ENCODE measurements around the gene IL1F10.

Gene IL1F10, protein sequence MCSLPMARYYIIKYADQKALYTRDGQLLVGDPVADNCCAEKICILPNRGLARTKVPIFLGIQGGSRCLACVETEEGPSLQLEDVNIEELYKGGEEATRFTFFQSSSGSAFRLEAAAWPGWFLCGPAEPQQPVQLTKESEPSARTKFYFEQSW

DNA sequence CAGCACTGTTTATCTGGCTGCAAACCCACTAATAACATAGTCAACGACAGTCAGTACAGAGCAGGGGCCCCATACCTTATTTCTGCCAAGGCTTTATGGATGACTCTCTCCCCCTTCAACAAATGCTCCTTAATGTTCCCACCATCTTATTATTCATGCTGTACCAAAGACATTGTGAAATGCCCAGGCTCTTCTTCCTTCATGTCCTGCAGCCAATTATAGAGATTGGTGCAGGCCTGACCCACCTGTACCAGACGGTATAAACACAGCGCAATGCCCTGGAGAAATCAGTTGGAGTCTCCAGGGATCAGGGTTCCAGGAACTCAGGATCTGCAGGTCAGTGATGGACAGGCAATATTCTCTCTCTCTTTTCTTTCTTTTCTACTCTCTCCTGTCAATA, at the start of gene IL1F10:
Gene IL1F10 (plus strand): TSS at position 290 of the 400 bp plus-strand sequence. CDS start 4,769 bp downstream, outside the sequence.
- DNase-seq = no peak

DNA sequence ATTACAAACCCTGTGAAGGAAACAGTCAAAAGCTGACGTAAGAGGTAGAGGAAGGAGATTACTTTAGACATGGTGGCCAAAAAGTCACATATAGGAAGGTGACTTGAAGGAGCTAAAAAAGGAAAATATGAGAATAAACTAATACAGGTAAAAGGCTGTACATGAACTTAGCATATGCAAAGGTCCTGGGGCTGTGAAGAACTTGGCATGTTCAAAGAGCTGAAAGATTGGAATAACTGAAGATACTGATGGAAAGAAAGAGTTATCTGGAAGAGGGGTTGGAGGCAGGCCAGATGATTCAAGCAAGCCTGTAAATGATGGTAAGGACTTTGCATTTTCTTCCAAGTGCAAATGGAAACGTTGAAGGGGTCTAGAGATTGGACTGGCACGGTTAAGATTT, 49.3 kb upstream of the IL1F10 start:
- no peak for DNase-seq

DNA sequence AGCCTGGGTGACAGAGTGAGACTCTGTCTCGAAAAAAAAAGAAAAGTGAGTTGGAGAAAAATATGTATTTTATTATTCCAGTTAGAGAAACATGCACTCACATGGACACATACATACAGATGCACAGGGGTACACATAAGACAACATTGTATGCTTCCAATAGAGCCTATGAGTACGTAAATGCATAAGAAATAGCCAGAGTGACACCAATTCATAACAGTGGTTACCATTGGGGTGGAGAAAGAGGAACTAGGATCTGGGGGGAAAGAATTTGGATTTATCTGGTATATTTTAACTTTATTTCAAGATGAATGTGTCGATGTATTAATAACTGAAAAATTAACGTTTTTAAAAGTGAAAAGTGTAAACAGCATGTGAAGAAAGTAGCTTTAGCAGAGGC, 46.5 kb upstream of the IL1F10 start:
- DNase-seq = no peak

DNA sequence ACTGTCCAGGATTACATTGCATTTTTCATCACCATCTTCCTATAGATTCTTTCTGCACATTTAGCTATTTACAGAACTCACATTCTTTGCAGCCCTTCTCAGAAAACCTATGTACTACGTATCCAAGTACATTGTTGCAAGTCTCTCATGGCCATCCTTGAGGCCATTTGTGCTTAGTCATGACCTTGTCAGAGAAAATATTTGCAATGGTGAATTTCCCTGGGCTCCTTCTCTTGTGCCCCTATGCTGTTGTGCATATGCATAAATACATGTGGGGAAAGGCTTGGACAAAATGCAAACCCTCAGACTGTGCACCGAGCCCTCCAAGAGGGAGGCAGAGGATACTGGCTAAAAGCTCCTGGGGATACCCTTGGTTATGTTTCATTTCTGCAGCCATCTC, 43.0 kb upstream of the IL1F10 start:
- no peak for DNase-seq

DNA sequence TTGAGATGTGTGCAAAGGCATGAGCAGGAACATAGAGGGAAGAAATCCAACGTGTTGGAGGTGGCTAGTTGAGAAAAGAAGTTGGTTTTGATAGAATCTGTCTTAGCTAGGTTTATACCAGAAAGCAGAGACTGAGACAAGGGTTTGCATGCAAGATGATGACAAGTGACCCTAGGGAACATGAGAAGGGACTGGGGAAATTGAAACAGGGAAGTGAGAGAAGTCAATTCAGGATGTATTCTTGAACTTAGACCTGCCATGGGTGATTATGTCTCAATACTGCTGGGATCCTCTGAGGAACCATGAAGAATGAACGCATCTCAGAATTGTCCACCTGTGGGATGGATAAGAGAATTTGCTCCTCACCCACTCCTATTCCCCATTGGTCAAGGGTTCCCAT, 42.0 kb upstream of the IL1F10 start:
- no peak for DNase-seq

DNA sequence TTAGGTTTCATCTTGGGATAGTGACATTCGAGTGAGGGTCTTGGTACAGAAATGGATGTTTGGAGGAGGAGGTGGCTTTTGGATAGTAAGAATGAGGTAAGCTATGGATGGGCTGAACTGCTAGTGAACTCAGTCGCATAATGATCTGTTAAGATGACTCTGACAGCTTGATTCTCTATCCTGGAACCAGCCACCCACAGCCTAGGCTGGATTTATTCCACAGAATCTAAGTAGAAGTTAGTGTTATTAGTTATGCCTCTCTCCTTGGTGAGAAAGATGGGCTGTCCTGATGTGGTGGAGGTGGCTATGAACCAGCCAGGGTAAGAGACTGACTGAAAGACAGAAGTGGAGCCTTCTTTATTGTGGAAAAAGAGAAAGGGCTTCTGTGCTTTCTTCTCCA, 40.1 kb upstream of the IL1F10 start:
- DNase-seq = no peak

DNA sequence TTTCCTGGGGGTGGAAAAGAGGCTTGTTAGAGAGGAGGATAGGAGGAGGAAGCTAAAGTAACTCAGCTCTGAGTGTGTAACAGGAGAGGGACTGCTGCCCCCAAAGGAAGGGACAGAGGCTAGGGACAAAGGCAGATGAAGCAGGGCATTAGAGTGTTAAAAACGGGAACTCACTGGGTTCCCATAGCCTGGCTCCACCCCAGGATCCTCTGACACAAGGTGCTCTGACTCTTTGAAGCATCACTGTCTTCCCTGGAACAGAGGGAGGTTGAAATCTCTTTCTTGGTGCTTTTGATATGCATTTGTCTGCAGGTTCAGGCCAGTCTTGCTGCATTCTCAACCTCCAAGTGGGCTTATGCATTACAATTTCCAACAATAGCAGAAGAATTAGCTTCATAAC, 39.7 kb upstream of the IL1F10 start:
- peak in 1 of 2 experiments; percentile 8 for DNase-seq

DNA sequence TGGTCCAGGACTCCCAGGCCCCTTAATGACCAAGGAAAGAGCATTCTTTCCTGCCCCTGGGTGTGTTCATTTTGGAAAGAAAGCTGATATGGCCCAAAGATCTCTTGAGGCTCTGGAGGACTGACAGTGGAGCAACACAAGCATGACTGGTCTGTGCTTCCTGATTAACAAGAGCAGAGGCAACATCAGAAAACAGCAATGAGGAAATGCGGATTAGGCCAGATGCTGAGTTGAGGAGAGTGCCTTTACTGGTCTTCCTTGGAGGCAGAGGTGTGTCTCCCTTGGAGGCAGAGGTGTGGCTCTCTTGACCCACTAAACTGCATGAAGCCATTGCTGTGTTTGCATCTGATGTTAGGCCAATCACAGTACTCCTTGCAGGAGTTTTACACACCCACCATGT, 35.0 kb upstream of the IL1F10 start:
- DNase-seq = no peak

DNA sequence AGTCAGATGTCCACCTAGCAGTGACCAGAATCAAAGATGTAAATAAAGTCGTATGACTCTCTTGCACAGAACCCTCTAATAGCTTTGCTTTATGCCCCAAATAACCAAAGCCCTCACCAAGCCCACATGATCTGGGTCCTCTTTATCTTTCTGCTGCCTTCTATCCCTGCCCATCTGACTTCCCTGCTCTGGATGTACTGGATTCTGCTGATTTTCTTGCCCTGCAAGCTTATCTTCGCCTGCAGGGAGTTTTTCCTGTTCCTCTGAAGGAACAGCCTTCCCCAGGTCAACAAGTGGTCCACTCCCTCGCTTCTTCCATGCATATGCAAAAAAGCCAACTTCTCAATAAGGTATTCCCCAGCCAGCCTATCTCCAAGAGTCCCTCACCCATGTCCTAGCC, 33.8 kb upstream of the IL1F10 start:
- DNase-seq = no peak

DNA sequence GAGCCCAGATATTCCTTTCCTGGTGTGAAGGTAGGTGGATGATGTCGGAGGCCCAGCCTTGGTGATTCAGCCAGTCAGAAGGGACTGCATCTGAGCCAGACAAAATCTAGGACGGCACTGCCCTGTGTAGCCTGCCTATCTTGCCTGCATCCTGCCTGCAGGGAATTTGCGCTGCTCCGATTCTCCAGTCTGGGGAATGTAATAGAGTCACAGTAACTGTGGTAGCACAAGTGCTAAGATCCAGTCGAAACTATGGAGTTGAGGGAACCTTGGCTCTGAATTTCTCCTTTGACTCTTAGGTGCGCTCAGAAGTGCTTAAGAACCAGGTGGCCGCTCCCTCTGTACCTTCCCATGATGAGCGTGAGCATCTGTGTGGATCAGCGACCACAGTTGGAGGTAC, 31.0 kb upstream of the IL1F10 start:
- DNase-seq = no peak

DNA sequence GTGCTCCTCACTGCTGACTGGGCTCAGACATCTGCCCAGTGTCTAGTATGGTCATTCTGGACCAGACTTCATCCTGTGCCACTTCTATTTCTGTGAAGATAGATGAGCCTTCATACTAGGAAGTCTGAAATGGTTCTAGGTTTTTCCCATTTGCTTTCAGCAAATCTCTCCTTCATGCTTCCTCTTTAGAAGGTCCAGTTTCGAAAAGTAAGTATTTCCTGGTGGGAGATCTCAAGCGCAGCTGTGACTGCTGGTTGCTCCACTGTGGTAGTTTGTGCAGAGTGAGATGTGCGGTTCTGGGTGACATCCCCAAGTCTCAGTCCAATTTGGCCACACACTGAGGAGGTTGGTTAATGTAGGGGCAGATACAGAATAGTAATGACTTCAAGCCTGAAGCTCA, 29.5 kb upstream of the IL1F10 start:
- DNase-seq = no peak

DNA sequence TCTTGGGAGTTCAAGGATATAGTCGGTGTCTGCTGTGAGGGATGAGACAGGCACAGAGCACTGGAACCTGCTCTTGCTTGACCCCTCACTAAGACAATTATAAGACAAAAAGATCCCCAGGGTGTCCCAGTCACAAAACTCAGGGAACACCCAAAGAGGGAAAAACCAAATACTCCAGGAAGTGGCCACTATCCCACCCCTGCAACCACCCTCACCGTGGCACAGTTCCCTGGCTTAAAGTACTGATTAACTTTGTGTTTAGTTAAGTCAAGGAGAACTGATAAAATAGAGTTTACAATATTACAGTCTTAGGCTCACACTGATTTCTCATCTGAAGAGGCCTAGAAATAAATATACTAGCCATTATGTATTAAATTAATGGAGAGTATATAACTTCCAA, 28.6 kb upstream of the IL1F10 start:
- no peak for DNase-seq

DNA sequence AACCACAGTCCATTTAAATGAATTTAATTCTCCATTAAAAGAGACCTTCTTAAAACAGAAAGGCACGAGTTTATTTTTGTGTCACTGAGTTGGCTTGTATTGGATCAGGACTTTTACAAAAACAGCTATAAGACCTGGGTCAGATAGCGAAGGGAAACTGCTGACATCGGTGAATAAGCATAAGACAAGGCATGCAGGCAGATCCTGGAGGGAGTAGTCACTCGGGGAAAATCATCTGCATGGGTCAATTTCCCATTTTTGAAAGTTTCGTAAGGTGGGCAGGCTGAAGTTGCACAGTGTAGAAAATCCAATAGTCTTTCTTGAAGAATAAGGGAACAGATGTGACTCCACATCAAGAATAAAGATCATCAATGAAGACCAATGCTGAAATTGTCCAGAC, 28.1 kb upstream of the IL1F10 start:
- DNase-seq = no peak

DNA sequence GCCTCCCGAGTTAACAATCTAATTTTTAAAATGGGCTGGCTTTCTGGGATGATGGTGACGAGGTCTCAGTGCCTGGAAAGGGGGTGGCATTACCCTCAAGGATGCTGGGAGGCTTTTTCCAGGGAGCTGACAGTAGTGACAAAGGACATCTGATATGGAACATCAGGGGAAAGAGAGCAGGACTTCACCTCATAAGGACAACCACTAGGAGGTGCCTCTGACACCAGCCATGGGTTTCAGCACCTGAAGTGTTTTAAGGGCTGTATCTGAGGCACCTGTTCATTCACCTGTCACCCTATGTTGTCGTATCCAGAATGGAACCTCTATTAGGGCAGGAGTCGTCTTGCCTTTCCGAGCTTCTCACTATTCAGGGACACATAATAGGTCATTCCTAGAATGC, 25.9 kb upstream of the IL1F10 start:
- no peak for DNase-seq

DNA sequence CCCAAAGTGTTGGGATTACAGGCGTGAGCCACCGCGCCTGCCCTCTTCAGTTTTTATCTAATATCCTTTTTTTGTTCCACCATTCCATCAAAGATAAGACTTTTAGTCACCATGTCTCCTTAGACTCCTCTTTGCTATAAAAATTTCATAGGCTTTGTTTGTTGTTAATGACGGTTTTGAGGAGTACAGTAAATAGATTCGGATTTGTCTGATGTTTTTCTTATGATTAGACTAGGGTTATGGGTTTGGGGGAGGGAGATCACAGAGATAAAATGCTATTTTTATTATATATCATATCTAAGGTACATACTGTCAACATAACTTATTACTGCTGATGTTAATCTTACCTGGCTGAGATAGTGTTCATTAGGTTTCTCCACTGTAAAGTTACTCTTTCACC, 21.3 kb upstream of the IL1F10 start:
- DNase-seq = no peak

DNA sequence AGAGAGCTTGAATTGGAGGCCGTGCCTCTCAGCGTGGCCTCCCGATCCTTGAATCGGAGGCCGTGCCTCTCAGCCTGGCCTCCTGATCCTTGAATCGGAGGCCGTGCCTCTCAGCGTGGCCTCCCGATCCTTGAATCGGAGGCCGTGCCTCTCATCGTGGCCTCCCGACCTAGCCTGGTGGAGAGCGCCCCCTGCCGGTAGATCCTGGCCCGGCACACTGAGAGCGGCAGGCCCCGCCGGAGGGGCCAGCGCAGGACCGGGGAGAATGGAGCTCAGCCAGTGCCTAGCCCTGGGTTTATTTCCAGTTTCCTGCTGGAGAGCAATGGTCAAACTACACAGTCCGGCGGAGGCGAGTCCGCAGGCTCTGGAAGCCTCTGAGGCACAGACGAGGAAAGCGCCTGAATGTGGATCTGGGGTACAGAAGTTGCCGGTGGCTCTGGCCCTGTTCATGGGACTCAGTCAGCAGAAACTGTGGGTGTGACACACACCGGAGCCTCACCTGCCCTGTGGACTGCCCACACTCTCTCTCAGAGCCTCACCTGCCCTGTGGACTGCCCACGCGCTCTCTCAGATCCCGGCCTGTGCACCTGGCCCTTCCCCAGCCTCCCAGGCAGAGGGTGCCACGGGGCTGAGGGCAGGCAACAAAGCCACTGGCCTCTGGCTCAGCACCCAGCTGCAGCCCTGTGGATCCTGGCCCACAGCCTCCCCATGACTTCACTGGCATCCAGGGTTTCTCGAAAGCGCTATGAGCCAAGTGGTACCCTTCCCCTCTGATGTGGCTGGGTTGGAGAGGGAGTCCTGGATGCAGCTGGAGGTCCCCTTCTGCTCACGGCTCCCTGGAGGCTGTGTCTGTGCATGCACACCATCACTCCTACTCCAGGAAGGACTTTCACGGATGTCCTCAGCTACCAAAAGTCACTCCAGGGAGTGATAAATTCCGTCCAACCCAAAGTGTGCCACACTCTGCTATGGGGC, 16.6 kb upstream of the IL1F10 start:
- no peak for DNase-seq

DNA sequence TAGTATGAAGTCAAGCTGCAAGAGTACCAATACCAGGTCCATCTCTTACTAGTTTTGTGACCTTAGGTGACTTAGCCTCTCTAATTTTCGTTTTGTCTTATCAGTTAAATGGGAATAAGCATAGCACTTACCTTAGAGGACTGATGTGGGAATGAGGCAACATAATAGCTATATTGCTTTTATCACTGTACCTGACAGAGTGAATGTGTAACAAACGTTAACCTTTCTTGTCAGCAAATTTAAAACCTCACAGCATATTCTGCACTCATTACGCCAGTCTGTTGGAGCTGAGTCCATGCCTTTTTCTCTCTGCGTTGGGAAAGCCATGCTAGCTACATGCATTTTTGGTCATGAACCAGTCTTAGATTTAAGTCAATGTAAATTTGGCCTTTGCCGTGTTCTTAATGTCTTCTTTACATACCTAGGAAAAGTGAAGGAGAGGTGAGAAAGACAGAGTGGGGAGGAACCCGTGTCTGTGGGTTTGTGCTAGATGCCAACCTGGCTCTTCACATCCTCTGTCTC, 15.3 kb upstream of the IL1F10 start, which contains the start of gene IL36B:
Gene IL36B (minus strand): TSS at position 472 of the 522 bp plus-strand sequence.
- no peak for DNase-seq

DNA sequence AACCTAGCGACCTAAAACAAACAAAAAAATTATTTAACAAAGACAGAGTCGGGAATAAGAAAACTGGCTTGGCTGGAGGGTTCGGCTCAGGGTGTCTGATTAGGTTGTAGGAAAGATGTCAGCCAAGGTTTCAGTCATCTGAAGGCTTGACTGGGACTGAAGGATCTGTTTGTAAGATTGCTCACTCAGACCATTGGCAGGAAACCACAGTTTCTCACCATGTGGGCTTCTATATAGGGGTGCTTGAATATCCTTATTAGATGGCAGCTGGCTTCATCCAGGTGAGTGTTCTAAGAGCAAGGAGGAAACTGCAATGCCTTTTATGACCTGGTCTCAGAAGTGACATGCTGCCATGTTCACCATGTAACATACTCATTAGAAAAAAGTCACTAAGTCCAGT, 14.1 kb upstream of the IL1F10 start:
- no peak for DNase-seq

DNA sequence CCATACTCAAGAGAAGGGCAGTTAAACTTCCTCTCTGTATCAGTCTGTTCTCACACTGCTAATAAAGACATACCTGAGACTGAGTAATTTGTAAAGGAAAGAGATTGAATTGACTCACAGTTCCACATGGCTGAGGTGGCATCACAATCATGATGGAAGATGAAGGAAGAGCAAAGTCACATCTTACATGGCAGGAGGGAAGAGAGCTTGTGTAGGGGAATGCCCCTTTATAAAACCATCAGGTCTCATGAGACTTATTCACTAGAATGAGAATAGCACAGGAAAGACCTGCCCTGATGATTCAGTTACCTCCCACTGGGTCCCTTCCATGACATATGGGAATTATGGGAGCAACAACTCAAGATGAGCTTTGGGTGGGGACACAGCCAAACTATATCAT, 13.7 kb upstream of the IL1F10 start:
- no peak for DNase-seq

DNA sequence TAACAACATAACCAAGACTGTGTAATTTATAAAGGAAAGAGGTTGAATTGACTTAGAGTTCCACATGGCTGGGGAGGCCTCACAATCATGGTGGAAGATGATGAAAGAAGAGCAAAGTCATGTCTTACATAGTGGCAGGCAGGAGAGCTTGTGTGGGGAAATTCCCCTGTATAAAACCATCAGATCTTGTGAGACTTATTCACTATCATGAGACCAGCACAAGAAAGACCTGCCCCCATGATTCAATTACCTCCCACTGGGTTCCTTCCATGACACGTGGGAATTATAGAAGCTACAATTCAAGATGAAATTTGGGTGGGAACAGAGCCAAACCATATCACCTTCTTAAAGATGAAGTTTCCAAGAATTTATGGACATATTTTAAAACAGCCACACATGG, 11.2 kb upstream of the IL1F10 start:
- DNase-seq = no peak

DNA sequence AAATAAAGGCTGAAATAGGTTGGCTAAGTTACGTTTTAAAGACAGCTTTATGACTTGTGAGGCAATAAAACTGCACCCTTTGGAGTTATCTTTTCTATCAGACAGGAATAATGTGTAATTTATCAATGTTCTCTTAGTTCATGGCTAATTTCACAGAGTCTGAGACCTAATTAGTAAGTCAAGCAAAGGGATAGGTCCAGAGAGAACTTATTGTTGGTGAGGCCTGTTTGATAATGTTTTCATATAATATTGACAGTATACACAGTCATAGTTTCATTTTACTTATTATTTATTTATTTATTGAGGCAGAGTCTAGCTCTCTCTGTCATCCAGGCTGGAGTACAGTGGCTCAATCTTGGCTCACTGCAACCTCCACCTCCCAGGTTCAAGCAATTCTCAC, 10.7 kb upstream of the IL1F10 start:
- no peak for DNase-seq

DNA sequence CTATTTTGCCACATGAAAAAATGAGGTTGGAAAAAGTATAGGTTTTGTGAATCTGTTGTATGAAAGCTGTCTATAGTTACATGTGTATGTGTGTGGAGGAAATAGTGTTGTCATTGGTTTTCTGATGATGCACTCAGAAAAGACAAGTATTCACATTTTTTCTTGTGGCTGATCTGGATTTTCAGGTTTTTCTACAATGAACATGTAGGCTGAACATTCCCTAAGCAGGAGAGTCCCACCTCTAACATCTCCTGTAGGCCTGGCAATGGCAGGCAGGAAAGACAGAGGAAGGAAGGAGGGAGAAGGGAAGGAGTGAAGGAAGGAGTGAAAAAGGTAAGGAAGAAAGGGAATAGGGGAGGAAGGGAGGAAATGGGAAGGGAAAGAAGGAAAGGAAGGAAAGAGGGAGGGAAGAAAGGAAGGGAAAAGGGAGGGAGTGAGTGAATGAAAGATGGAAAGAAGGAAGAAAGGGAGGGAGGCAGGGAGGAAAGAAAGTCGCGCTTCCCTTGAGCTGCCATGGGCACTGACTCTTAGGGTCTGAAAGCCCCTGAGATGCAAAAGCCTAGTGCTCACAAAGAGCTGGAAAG, 9.3 kb upstream of the IL1F10 start:
- no peak for DNase-seq

DNA sequence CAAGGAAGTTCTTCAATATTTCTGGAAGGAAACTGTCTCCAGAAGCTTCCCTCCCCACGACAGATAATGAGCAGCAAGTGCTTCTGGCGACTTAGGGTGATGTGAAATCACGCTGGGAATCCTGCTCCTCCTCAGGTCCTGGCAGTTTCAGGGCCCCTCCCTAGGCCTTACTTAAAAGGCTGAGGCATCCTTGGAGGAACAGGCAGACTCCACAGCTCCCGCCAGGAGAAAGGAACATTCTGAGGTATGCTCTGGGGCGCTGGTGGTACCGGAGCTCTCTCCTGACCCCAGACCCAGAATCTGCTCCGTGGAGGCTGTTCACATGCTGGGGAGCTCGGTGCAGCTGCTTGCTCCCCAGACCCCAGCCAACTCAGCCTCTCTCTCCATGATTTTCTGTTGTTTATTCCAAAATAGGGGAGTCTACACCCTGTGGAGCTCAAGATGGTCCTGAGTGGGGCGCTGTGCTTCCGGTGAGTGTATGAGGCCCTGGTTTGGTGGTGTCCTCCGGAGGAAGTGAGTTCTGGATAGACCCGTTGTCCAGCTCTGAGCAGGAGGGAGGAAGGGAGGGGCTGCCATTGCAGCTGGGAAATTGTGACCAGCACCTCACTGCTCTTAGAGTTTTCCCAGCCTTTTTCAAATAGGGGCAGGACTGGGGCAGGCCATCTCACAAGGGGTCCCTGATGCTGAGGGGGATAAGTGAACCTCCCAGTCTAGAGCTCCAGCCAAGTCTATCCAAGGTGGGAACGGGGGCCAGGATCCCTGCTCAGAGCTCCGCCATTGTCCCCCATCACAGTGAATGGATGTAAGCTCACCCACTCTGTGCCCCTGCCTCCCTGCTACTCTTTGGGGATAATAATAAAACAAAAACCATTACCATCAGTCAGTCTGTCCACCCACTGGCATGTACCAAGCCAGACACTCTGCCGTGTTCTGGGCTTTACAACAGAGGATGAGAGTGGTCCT, 8.5 kb upstream of the IL1F10 start, which contains the start of gene IL36RN:
Gene IL36RN (plus strand): TSS at position 201 of the 963 bp plus-strand sequence. CDS start 241 bp downstream, at position 442.
- no peak for DNase-seq

All from Kasumi-1 (cell line).